Liver (tissue), 3 donors: ENCODE measurements around the gene CHPF2.

ENCODE experiments used
- RXRA ChIP-seq, 2 donors: IDR thresholded peaks; 2 replicates each; pipeline ENCODE4 v1.6.1; 2017 to 2018; ENCODE audit warnings: antibody characterized with exemption in 2 of 2, mild to moderate bottlenecking in 1 of 2
- SP1 ChIP-seq: IDR thresholded peaks from 2 replicates; pipeline ENCODE4 v1.6.1; 2018; ENCODE audit warnings: antibody characterized with exemption, mild to moderate bottlenecking
- YY1 ChIP-seq: IDR thresholded peaks from 2 replicates; pipeline ENCODE4 v1.6.1; 2016; ENCODE audit warnings: antibody characterized with exemption, mild to moderate bottlenecking
- TF ChIP-seq, protein P1 (sequence below): fragments of 150-350 bp; IDR thresholded peaks from 2 replicates; pipeline ENCODE4 v1.5.1; 2017; ENCODE audit warnings: improper control_type of control experiment, low read depth, low read length; ENCODE audit not compliant: missing input control
- TF ChIP-seq, protein P2 (sequence below): IDR thresholded peaks from 2 replicates; pipeline ENCODE4 v1.6.1; 2016; ENCODE audit warnings: antibody characterized with exemption, mild to moderate bottlenecking
- donor health status: healthy.
- donor health status: healthy.

DNA sequence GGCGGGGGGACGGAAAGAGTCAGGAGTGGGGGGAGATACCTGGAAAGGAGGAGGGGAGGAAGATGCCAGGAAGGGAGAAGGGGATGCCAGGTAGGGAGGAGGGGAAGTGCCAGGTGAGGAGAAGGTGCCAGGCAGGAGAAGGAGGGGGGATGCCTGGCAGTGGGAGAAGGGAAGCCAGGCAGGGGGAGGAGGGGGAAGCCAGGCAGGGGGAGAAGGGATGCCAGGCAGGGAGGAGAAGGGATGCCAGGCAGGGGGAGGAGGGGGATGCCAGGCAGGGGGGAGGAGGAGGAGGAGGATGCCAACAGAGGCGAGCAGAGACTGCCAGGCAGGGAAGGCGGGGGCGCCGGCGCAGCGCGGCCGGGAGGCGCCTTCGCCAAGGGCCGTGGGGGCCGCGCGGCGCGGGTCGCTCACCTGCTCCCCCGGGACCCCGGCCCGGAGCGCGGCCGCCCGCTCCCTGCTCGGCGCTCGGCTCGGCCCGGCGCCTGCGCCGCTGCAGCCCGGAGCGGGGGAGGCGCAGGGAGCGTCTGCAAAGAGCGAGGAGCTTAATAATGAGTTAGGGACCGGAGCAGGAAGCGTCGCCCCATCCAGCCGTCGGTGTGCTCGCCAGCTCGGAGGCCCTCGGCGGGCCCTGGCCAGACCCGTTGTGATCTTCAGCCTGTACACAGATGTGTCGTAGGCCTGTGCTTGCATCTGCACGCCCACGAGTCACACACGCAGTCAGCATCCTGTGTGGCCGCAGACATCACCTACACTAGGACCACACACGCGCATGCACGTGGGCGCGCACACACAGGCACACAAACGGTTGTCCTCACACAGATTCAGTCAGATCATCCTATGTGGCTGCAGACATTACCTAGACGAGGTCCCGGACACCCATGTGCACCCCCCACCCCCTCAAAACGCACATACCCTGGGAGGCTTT is 44.6 kb downstream of the CHPF2 start:
- TF ChIP-seq RXRA (IDR thresholded peaks at IDR 0.05) = no peak
- TF ChIP-seq, protein P1, sequence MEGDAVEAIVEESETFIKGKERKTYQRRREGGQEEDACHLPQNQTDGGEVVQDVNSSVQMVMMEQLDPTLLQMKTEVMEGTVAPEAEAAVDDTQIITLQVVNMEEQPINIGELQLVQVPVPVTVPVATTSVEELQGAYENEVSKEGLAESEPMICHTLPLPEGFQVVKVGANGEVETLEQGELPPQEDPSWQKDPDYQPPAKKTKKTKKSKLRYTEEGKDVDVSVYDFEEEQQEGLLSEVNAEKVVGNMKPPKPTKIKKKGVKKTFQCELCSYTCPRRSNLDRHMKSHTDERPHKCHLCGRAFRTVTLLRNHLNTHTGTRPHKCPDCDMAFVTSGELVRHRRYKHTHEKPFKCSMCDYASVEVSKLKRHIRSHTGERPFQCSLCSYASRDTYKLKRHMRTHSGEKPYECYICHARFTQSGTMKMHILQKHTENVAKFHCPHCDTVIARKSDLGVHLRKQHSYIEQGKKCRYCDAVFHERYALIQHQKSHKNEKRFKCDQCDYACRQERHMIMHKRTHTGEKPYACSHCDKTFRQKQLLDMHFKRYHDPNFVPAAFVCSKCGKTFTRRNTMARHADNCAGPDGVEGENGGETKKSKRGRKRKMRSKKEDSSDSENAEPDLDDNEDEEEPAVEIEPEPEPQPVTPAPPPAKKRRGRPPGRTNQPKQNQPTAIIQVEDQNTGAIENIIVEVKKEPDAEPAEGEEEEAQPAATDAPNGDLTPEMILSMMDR = no peak
- TF ChIP-seq, protein P2, sequence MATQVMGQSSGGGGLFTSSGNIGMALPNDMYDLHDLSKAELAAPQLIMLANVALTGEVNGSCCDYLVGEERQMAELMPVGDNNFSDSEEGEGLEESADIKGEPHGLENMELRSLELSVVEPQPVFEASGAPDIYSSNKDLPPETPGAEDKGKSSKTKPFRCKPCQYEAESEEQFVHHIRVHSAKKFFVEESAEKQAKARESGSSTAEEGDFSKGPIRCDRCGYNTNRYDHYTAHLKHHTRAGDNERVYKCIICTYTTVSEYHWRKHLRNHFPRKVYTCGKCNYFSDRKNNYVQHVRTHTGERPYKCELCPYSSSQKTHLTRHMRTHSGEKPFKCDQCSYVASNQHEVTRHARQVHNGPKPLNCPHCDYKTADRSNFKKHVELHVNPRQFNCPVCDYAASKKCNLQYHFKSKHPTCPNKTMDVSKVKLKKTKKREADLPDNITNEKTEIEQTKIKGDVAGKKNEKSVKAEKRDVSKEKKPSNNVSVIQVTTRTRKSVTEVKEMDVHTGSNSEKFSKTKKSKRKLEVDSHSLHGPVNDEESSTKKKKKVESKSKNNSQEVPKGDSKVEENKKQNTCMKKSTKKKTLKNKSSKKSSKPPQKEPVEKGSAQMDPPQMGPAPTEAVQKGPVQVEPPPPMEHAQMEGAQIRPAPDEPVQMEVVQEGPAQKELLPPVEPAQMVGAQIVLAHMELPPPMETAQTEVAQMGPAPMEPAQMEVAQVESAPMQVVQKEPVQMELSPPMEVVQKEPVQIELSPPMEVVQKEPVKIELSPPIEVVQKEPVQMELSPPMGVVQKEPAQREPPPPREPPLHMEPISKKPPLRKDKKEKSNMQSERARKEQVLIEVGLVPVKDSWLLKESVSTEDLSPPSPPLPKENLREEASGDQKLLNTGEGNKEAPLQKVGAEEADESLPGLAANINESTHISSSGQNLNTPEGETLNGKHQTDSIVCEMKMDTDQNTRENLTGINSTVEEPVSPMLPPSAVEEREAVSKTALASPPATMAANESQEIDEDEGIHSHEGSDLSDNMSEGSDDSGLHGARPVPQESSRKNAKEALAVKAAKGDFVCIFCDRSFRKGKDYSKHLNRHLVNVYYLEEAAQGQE = no peak
- no peak for TF ChIP-seq YY1
- no peak for TF ChIP-seq SP1
